Gastroesophageal sphincter (tissue), 4 donors: ENCODE data around the gene ST3GAL5. TPM values are rescaled to one million over a fixed set of nuclear protein-coding genes. Genes with fewer than 3 reads are reported as not detected.

Source experiments
- ATAC-seq: fragments of 150-250 bp; one replicate; pipeline ENCODE4 v1.9.1; 2016; ENCODE audit warnings: mild to moderate bottlenecking, moderate library complexity
- H3K27ac ChIP-seq, 4 donors: fragments of 200-600 bp; sonication (generic) in 3 of 4; 1 replicate in 3 of 4; 2 replicates in 1 of 4; pipeline ENCODE4 v1.5.1; 2016 to 2019
- H3K27me3 ChIP-seq: fragments of 200-600 bp; sonication (generic); one replicate; pipeline ENCODE4 v1.5.1; 2019
- H3K36me3 ChIP-seq, 2 donors: fragments of 200-600 bp; sonication (generic); one replicate each; pipeline ENCODE4 v1.5.1; 2019; ENCODE audit warnings: control low read depth in 1 of 2
- H3K4me1 ChIP-seq, 3 donors: fragments of 200-600 bp; sonication (generic); 1 replicate in 2 of 3; 2 replicates in 1 of 3; pipeline ENCODE4 v1.5.1; 2016 to 2019; ENCODE audit warnings: control low read depth in 2 of 3
- H3K4me3 ChIP-seq, 2 donors: fragments of 200-600 bp; sonication (generic); one replicate each; pipeline ENCODE4 v1.5.1; 2019; ENCODE audit warnings: mild to moderate bottlenecking in 1 of 2, moderate library complexity in 1 of 2
- H3K9me3 ChIP-seq, 3 donors: fragments of 200-600 bp; sonication (generic); one replicate each; pipeline ENCODE4 v1.5.1; 2017 to 2019; ENCODE audit warnings: control low read depth in 2 of 3
- EP300 ChIP-seq: sonication (generic); formaldehyde crosslinking; IDR thresholded peaks from one replicate; pipeline ENCODE4 v1.6.1; 2017; ENCODE audit warnings: antibody characterized with exemption, mild to moderate bottlenecking
- POLR2A ChIP-seq, 2 donors: fragments of 450-650 bp; IDR thresholded peaks; one replicate each; pipeline ENCODE4 v1.6.1; 2017; ENCODE audit warnings: antibody characterized with exemption in 2 of 2, mild to moderate bottlenecking in 2 of 2, moderate library complexity in 1 of 2
- POLR2AphosphoS5 ChIP-seq: sonication (generic); formaldehyde crosslinking; IDR thresholded peaks from one replicate; pipeline ENCODE4 v1.6.1; 2017; ENCODE audit warnings: antibody characterized with exemption
- WGBS, 2 donors: methylation state at CpG; one replicate each; pipeline ENCODE4 v1.1.5; 2018; ENCODE audit warnings: low coverage in 1 of 2; 5-methylcytosine and 5-hydroxymethylcytosine counted together
- total RNA-seq, 4 donors: library from RNA; depleted of rRNA; stranded (reverse); fragments of >200 nt; gene quantifications; one replicate each; pipeline ENCODE4 v1.1.0, GENCODE V29; 2016
- TF ChIP-seq, protein P1 (sequence below), 4 experiments: fragments of 200-600 bp in 2 of 4; fragments of 450-650 bp in 2 of 4; sonication (generic) in 1 of 4; IDR thresholded peaks; one replicate each; pipeline ENCODE4 v1.5.1; 2017 to 2019; ENCODE audit warnings: antibody characterized with exemption in 4 of 4, mild to moderate bottlenecking in 2 of 4, moderate library complexity in 2 of 4

The ST3GAL5 gene
- total RNA-seq, 4 donors from 2014 or later, result 15.2 to 55.9 (median 22.7) TPM

DNA sequence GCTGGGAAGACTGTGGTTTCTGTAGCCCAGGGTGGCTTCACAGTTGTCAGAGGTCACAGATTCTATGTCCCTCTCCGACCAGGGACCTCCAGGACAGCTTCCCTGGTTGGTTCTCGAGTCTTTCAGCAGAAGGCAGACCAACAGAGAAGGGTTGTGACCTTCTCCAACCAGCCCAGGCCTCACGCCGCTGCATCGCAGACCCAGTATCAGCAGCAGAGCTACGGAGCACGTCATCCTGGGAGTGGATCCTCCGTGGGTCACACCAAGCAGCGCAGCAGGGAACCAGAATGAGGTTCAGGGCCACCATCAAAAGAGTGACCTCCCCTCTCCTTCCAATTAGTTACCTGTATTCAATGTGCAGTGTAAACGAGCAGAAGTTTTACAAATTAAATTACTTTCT is 49.3 kb downstream of the ST3GAL5 start:
- Histone ChIP-seq H3K36me3 (peaks cover 0 to 49% of the 10 kb centered on the region in 2 donors), H3K4me1 (no peaks in the 10 kb centered on the region), H3K27me3 (no peaks in the 10 kb centered on the region), H3K27ac (no peak overlapping the region), H3K4me3 (no peak overlapping the region), H3K9me3 (no peaks in the 10 kb centered on the region)
- TF ChIP-seq, protein P1, sequence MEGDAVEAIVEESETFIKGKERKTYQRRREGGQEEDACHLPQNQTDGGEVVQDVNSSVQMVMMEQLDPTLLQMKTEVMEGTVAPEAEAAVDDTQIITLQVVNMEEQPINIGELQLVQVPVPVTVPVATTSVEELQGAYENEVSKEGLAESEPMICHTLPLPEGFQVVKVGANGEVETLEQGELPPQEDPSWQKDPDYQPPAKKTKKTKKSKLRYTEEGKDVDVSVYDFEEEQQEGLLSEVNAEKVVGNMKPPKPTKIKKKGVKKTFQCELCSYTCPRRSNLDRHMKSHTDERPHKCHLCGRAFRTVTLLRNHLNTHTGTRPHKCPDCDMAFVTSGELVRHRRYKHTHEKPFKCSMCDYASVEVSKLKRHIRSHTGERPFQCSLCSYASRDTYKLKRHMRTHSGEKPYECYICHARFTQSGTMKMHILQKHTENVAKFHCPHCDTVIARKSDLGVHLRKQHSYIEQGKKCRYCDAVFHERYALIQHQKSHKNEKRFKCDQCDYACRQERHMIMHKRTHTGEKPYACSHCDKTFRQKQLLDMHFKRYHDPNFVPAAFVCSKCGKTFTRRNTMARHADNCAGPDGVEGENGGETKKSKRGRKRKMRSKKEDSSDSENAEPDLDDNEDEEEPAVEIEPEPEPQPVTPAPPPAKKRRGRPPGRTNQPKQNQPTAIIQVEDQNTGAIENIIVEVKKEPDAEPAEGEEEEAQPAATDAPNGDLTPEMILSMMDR (IDR thresholded peaks at IDR 0.05), result no peak
- TF ChIP-seq EP300 (no peak), POLR2A (IDR thresholded peaks at IDR 0.05) (no peak), POLR2AphosphoS5 (no peak)
- no peak for ATAC-seq
- WGBS, 2 donors, result 86 to 87% methylated on average over 1 to 7 of the region's 10 CpGs

DNA sequence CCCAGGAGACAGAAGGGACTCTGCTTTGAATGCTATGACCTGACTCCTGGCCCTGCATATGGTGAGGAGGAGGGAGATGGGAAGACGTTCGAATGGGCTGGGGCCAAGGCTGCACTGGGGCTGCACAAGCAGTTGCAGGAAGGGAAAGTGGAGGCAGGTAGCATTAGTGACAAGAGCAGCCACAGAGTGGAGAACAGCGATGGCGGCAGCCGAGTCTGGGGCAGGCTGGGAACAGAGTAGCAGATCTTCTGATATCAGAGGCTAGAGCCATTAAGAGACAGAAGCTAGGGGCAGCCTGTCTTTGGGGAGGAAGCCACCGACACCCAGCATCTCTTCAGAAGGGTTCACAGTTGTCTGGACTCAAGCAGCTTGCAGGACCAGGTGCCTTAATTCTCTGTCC is 50.1 kb downstream of the ST3GAL5 start:
- Histone ChIP-seq H3K4me1 (no peaks in the 10 kb centered on the region), H3K4me3 (no peak overlapping the region), H3K27me3 (no peaks in the 10 kb centered on the region), H3K27ac (no peak overlapping the region), H3K36me3 (peaks cover 0 to 41% of the 10 kb centered on the region in 2 donors), H3K9me3 (no peaks in the 10 kb centered on the region)
- ATAC-seq, result no peak
- TF ChIP-seq EP300 (no peak), POLR2AphosphoS5 (no peak), POLR2A (IDR thresholded peaks at IDR 0.05) (no peak)
- TF ChIP-seq, protein P1 (IDR thresholded peaks at IDR 0.05), result no peak
- 92% methylated on average over 4 to 6 of the region's 6 CpGs for WGBS, 2 donors

DNA sequence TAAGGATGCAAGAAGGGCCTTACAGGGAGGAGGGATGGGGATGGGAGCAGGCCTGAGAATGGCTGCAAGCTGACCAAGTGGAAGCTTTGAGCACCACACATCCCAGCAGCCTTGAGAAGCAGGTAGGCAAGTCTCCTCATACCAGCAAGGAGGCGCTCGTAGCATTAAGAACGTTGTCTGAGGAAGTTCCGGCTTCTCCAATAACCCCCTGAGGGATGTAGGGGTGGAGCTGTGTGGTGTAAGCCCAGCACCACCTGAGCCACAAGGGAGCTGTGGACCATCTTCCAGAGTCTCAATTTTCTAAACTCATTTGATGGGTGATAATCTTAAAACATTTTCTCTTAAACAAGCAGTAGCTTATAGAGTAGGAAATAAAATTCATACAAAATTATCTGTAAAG is 50.6 kb downstream of the ST3GAL5 start:
- no peak for ATAC-seq
- Histone ChIP-seq H3K27ac (no peak overlapping the region), H3K4me3 (no peak overlapping the region), H3K4me1 (no peaks in the 10 kb centered on the region), H3K36me3 (peaks cover 0 to 39% of the 10 kb centered on the region in 2 donors), H3K27me3 (no peaks in the 10 kb centered on the region), H3K9me3 (no peaks in the 10 kb centered on the region)
- WGBS, 2 donors, result 74 to 85% methylated on average over 3 to 4 of the region's 4 CpGs
- TF ChIP-seq POLR2AphosphoS5, result no peak
- no peak for TF ChIP-seq EP300
- TF ChIP-seq POLR2A (IDR thresholded peaks at IDR 0.05), result no peak
- TF ChIP-seq, protein P1 (IDR thresholded peaks at IDR 0.05), result no peak

DNA sequence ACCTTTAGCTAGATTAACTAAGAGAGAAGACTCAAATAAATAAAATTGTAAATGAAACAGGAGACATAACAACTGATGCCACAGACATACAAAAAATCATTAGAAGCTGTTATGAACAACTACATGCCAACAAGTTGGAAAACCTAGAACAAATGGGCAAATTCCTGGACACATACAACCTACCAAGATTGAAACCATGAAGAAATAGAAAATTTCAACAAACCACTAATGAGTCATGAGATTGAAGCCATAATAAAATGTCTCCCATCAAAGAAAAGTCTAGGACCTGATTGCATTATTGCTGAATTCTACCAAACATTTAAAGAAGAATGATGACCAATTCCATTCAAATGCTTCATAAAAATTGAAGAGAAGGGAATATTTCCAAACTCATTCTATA is 54.3 kb downstream of the ST3GAL5 start:
- TF ChIP-seq, protein P1 (IDR thresholded peaks at IDR 0.05), result no peak
- no peaks in the 10 kb centered on the region for H3K9me3 ChIP-seq
- ATAC-seq, result no peak
- peaks cover 0 to 7% of the 10 kb centered on the region in 2 donors for H3K36me3 ChIP-seq
- H3K4me1 ChIP-seq, result no peaks in the 10 kb centered on the region
- no peaks in the 10 kb centered on the region for H3K27me3 ChIP-seq
- H3K27ac ChIP-seq, result no peak overlapping the region
- no peak overlapping the region for H3K4me3 ChIP-seq

DNA sequence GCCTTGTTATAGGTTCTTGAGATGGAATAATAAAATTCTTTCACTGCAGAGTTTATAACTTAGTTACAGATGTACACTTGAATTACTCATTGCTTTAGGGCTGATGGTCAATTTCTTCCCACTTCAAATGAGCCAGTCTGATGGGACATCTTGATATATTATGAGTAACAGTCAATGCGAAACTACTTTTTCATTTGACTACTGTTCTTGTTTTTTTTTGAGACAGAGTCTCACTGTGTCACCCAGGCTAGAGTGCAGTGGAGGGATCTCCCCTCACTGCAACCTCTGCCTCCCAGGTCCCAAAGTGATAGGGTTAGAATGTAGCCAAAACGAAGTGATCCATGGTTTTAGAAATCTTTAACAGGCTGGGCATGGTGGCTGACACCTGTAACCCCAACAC is 57.1 kb downstream of the ST3GAL5 start:
- Histone ChIP-seq H3K4me1 (peaks cover 0 to 13% (median 3%) of the 10 kb centered on the region in 3 donors), H3K9me3 (no peaks in the 10 kb centered on the region), H3K36me3 (no peaks in the 10 kb centered on the region), H3K27me3 (no peaks in the 10 kb centered on the region), H3K27ac (no peak overlapping the region), H3K4me3 (no peak overlapping the region)
- no peak for ATAC-seq
- TF ChIP-seq POLR2AphosphoS5 (no peak), EP300 (no peak), POLR2A (IDR thresholded peaks at IDR 0.05) (no peak)
- TF ChIP-seq, protein P1 (IDR thresholded peaks at IDR 0.05), result no peak
- 86 to 88% methylated on average over 1 to 2 of the region's 2 CpGs for WGBS, 2 donors
